Sciatic nerve (tissue), 2 donors: ENCODE results near the gene EPHA4. TPM values are rescaled to one million over a fixed set of nuclear protein-coding genes. Genes with fewer than 3 reads are reported as not detected.

Experiments
- ATAC-seq: fragments of 200-7000 bp; cut with Tn5 transposase; one replicate; pipeline ENCODE4 v1.9.1; 2020; ENCODE audit warnings: mild to moderate bottlenecking, moderate library complexity
- DNase-seq: peaks from one replicate; pipeline ENCODE4 v3.0.0-alpha.2; 2020; ENCODE audit warnings: low spot score
- intact Hi-C: fragments of 100-400 bp; cut with DNase I; formaldehyde crosslinking; loops from one replicate; pipeline ENCODE4 v1.14.2; 2022
- total RNA-seq: library from RNA; stranded (reverse); fragmentation: NEBNext Ultra II Directional; extraction: Animal tissue kit (Norgen Biotek cat#: 25700); gene quantifications from one replicate; pipeline ENCODE4 v1.2.1, GENCODE V29; 2021
- donor health status: DM: no; HTN: no; CAD: no.
- donor health status: DM: no; HTN: no; CAD: no.

Gene EPHA4
- total RNA-seq, 1 donor from 2014 or later = 17.7 TPM

DNA sequence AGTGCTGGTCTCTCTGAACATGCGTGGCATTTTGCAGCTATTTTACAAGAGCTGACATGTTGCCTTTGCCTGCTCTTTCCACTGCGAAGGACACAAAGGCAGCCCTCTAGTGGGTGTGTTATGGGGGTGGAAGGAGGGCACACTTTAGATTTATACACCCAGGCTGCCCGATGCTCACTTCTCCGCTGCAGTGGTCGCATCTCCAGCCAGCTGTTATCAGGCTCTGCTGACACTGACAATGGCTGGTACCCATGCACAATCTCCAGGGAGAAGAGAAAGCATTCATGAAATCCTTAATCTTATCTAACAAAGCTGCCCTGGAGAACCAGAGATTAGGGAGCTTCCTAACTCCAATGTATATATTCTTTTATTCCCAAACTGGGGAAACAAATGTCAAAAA lies 113.5 kb downstream of the EPHA4 start:
- no peak for DNase-seq
- ATAC-seq = no peak
- intact Hi-C loops = no loop called here

DNA sequence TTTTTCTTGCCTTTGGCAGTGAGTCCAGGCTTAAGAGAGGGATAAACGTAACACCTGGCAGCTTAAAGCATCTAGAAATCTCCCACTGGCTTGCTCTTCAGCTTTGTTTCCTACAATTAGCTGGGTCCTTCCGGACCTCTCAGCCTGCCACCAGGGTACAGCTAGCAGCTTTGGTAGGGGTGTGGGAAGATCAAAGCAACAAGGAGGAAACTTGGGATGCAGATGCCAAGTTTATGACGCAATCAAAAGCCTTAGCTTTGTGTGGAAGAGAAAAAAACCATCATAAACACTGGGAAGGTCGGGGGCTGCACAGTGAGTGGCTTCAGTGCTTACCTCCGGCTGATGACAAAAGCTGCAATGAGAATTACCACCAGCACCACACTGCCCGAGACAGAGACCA lies 116.9 kb downstream of the EPHA4 start:
- no peak for DNase-seq
- intact Hi-C loops = no loop called here
- ATAC-seq = no peak

DNA sequence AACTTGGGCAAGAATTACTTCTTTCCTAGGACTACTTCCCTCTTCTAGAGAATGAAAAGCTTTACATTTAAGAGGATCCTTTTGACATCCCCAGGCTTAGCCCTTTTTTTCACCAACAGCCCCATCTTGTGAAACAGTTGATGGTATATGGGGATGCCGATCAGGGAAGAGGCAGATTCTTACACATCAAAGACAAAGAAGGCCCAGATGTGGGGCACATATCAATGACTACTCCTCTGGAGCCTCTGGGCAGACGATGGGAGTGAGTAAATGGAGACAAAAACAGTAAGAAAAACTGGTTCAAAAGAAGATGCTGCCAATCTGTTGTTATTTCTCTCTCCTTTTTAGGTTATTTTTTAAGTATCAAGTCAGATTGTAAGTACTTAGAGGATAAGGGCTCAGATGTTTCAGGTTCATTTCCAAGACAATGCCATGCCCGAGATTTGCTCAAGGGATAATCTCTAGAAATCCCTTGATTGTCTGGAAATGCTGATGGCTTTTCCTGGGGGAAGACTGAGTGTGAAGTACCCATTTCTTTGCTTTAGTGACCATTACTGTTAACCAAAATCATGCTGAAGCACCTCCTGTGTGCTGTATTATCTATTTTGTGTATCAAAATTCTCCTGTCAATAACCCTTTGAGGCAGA lies 117.5 kb downstream of the EPHA4 start:
- DNase-seq (no peak), ATAC-seq (no peak)
- intact Hi-C loops = no loop called here

DNA sequence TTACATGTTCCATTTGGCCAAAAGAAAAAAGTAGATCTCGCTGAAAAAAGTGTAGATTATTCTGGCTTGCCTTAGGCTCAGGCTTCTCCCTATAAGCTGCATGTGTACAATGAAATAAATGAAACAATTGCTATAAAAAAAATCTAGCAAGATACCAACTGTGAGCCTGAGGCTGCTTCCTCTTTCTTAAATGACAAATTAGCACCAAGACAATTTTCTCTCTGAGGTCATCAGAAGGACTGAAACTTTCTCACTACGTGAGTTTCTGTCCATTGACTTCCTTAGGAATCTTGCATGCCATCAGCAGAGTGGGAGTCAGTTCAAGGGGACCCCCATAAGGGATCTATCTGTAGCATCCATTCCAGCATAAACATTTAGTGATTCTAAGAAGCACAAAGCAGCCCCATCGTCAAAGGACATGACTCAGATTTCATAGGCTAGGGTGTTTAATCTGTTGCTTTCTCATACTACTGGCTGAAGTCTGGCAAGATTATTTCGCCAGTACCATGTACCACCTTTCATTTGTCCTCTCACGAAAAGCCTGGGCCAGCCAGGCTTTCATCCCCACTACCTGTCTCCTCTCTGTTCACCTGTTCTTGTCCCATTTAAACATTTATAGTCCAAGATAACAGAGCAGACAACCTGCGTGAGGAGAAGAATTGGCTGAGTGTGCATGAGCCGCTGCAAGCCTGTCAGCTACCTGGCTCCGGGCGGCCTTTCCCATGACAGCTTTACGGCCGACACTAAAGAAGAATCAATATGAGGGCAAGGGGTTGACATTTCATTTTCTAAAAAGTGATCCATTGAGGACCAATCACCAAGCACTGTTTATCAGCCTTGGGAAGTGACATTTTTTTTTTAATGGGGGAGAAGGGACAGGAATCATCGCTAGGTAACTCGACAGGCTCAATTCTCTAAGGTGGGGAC lies 120.0 kb downstream of the EPHA4 start:
- intact Hi-C loops = no loop called here
- ATAC-seq = no peak
- no peak for DNase-seq

DNA sequence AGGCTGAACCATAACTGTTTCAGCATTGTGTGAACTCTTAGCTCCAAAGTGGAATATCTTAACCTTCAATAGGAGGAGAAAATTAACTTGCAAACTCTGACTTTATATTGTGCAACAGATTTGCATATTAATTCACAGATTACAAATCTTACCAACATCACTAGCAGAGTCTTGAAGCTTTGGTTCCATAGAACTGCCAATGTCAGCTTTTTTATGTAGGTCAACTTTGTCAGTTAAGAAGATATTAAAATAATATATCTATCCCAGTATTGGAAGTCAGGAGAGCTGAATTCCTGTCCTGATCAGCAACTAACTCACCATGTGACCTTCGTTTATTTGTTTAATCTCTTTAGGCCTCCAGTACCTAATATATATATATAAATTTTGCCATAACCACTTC lies 121.8 kb downstream of the EPHA4 start:
- no peak for ATAC-seq
- no peak for DNase-seq
- intact Hi-C loops = no loop called here

DNA sequence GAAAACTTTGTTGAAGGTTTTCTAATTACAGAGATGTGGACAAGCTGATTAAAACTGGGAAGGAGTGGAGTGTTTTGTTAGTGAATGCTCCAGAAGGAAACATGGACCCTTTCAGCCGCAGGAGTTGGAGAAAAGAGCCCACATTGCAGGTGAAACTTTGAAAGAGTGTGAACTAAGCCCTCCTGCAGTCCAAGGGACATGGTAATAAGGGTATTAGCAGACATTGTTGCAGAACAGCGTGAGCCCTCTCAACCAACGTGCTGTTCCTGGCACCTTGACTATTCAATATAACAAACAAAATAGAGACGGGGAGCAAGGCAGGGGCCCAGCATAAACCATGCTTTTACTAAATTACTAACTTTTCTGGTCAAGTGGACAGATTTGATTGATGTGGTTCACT lies 122.7 kb downstream of the EPHA4 start:
- DNase-seq = no peak
- no peak for ATAC-seq

DNA sequence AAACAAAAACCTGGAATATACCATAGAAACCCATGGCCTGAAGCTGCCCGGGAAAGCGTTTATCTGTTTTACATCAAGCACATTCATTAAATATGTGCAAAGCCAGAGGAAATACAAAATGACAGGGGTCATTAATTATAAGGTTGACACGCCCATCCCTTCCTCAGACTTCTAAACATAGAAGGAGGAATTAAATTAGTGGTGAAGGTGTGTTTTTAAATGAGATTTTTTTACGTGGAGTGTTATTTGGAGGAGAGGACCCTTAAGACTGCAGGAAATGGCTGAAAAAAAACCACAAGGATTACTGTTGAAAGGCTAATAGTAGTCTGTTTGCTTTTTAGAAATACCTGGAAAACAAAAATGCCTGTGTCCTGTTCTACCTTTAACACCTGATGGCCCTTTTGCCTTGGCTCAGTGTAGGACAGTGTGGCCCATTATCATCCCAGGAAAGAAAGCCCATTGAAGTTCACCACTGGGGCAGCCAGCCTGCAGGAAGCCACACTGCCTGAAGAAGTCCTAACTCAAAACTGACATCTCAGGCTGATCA lies 123.2 kb downstream of the EPHA4 start:
- DNase-seq = no peak
- ATAC-seq = no peak
- intact Hi-C loops = no loop called here

More for the DNA sequence above, 122.7 kb downstream of the EPHA4 start:
- intact Hi-C loops = no loop called here

DNA sequence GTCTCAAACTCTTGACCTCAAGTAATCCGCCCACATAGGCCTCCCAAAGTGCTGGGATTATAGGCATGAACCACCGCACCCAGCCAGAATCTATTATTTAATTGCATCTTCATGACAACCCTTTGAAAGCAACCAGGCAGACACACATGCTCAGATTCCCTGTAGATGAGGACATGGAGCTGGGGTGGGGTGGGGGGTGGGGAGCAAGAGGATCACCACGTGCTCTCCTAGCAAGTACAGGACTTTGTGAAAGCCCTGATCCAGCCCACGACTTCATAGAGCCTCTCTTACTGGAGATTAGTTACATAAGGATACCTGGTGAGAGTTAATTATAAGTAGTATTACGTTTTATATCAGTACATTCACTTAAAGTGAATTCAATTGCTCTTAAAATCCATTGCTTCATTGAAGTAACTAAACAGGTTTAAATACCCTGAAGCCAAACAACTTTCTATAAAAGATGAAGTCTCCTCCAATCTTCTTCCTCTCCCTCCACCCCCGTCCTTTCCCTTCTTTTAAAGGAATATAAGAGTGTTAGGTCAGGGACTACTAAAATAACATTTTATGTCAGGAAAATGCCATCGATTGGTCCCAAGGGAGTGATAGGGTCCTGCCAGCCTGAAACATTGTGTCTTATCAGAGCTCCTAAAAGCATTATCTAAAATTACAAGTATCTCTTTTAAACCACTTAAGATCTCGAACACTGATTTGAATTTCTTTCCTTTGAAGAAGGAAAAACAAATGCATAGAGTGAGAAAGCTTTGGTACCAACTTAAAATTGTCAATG lies 123.9 kb downstream of the EPHA4 start:
- no peak for ATAC-seq
- no peak for DNase-seq
- intact Hi-C loops = no loop called here

DNA sequence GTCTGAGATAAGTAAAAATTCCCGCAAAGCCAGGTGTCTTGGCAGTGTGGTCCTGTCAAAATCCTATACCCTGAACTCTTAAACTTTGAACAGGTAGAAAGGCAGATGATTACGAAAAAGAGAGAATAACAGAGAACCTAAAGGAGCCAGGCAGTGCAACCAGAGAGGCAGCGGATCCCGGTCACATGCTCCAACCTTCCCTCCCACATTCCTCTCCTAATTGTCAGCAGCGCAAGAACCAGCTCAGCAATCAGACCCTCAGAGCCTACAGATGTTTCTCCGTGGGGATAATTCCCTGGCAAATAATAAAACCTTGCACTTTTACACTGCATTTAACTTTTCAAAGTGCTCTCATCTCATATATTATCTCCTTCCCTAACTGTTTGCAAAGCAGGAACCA lies 124.8 kb downstream of the EPHA4 start:
- DNase-seq (no peak), ATAC-seq (no peak)
- intact Hi-C loops = no loop called here

DNA sequence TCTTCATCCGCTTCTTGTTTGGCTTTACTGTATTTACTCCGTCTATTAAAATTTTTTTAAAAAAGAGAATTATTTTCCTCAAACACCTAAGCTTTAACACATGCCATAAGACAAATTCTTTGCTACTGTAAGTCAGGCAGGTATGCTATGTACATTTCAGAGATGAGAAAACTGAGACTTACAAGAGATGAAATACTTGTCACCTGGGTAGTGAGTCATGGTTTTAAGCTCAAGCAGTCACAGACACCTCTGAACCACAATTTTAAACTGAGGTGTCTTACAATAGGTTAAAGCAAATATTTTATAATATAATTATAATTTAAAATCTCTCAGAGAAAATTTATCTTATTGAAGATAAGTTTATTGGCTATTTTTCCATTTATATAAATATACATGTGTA lies 126.0 kb downstream of the EPHA4 start:
- intact Hi-C loops = no loop called here
- DNase-seq = no peak
- ATAC-seq = no peak

DNA sequence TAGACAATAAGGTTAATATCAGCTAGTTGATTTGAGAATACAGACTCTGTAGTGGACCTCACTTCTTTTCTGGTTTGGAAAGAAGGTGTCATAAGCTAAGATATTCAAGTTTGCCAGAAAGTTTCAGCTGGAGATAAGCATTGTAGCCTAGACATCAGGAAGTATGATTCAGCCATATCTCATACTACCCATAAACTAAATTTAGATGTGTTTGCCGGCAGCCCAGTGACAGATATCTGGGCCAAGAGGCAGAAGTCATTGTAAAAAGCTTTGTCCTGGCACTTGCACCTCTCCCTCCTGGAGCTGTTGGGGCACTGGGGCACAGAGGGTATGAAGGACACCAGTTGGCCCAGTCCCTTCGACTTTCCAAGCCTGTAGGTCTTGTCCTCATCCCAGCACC lies 128.0 kb downstream of the EPHA4 start:
- ATAC-seq (no peak), DNase-seq (no peak)
- intact Hi-C loops = no loop called here

DNA sequence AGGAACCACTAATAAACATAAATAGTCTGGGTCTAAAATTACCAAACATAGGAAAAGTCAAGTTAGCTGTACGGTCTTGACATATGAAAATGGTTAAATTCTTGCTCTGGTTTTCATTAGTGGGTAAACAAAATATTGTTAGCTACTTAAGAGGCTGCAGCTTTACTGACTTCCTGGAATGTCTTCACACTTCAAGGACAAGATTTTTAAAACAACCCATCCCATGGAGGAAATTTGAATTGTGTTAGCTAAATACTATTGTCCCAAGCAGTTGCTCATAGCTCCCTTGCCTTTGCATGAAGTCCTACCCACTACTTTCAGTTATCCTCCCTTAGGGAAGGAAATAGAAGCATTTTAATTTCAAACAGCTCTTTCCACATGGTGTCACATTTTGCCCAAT lies 128.5 kb downstream of the EPHA4 start:
- intact Hi-C loops = no loop called here
- DNase-seq (no peak), ATAC-seq (no peak)

DNA sequence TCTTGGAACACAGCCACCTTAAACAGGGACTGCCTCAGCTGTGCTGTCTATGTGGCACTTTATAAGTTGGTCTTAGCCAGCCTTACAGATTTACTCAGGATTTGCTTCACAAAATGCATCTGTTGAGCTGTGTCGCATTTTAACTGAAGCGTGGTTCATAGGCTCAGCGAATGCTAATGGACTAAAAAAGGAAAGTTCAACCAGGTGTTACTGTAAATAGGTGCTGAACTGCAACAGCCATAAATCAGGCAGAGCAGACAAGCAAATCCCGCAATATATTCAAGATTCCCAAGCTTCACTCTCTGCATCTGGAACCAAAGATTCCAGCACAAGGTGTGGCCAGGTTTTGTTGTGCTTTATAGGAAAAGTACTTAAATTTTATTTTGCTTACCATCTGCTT lies 130.0 kb downstream of the EPHA4 start:
- ATAC-seq (no peak), DNase-seq (no peak)
- intact Hi-C loops = no loop called here

DNA sequence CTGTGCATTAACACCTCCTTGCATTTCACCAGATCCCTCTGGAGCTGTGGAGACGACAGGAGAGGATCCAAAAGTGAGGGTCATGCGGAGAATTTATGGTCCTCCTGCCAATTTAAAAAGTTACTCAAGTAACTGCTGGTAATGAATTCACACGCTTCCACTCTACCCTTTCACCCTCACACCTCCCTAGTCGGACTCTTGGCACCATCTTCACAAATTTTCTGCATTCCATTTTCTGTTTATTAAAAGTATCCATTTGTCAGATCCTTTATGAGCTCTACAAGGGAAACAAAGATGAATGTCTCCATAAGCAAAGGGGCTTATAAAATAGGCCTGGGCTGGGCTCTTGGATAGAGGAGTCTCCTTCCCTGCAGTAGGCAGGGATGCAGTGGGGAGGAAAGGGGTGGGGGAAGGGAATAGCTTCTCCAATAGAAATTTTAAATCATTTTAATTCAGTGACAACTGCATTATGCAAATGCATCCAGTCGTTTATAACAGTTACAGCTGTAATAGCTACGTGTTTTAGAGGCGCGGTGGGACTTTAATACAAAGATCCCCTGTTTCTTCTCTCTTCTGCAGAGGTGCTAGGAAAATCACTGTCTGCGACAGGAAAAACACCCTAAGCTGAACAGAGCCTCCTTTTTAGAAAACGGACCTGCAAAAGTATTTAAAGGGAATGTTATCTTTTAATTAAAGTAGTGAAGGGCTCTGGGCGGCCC lies 132.2 kb downstream of the EPHA4 start:
- intact Hi-C loops = no loop called here
- peak; percentile 78 for ATAC-seq
- no peak for DNase-seq

DNA sequence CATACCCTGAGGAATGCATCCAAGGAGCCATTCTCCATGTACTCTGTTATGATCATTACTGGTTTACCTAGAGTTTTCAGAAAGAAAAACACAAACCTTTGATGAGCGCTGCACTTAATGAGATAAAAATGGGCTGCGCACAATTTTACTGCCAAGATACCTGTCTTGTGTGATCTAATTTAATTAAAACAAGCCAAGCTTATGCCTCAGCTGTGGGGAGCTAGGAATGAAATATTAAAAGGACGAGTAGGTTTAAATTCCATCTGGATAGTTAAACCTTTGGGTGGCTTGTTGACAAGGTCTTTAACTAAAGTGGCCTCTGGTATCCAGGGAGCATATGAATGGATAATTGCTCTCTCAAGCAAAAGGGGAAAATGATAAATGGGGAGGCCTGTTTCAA lies 135.0 kb downstream of the EPHA4 start:
- ATAC-seq (no peak), DNase-seq (no peak)
- intact Hi-C loops = no loop called here

DNA sequence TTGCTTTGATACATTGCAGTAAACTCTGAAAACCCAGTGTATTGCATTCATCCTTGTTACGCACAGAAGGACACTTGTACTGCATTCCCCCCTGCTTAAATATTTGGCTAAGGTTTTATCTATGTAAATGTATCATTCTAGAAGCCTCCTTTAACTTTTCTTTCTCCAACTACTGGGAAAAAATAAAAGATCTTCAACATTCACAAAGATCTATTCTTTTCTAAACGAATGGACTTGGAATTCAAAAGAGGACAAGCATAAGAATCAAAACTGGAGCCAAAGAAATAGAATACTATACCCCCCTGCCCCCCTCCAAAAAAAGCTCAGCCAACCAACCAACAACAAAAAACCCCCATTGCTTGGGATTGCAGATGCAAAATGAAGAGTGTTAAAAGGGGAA lies 136.9 kb downstream of the EPHA4 start:
- intact Hi-C loops = no loop called here
- DNase-seq = no peak
- no peak for ATAC-seq

DNA sequence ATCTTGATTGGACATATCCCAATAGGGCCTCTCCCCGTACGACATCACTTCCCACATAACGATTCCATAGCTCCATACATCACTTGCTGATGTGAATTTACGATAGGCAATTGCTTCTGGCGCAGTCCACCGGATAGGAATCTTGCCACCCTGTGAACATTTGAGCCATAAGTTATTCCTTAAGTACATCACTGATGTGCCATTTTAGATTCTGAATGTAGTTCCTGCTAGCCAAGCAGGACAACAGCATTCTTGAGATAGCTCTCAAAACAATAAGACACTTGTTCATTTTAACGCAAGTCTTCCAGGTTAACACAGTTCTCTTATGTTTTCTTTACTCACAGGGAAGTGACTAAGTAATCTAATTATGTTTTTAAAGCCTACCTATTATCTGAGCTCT lies 138.0 kb downstream of the EPHA4 start:
- DNase-seq = no peak
- no peak for ATAC-seq
- intact Hi-C loops = no loop called here

DNA sequence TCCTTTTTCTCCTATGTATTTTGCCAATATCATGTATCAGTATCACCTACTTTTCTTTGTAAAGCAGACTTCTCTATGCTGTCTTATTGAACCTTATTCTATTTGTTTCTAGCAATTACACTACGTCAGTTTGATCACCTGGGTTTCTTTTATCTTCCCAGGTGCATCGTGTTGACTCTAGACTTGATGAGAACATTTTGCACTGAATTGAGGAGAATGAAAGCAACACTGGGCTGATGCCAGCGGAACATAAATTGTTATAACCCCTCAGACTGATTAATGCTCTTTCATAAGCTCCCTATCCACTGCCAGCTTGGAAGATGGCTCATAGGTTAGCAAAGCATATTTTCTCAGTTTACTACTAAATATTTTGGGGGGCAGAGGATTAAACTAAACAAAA lies 140.6 kb downstream of the EPHA4 start:
- ATAC-seq = no peak
- intact Hi-C loops = no loop called here
- DNase-seq = no peak
